Measurements from ENCODE around the gene PACSIN2. TPM values are rescaled to one million over a fixed set of nuclear protein-coding genes. Genes with fewer than 3 reads are reported as not detected.

PACSIN2 gene
- total RNA-seq, 2 experiments from 2014 or later = 33.5 to 35.7 TPM

- Mint-ChIP-seq H3K4me1 (ENCODE audit: low read depth) (peaks cover 32% of the 10 kb centered on the region), H3K9me3 (no peaks in the 10 kb centered on the region), H3K4me3 (no peak overlapping the region), H3K27me3 (no peaks in the 10 kb centered on the region), H3K27ac (no peak overlapping the region), H3K36me3 (ENCODE audit: low read depth) (no peaks in the 10 kb centered on the region)
- TF ChIP-seq CTCF (IDR thresholded peaks at IDR 0.05) = no peak
- DNase-seq (no peak), ATAC-seq (no peak)
- ChIA-PET CTCF (no interaction called here), POLR2A (no interaction called here)
- intact Hi-C loops (cut with micrococcal nuclease) = no loop called here
These were observed 3.9 kb downstream of the PACSIN2 start for GRCh38 chr22:43011079-43011478.

- TF ChIP-seq CTCF (IDR thresholded peaks at IDR 0.05) = no peak
- intact Hi-C loops (cut with micrococcal nuclease) = no loop called here
- H3K27me3 Mint-ChIP-seq = no peaks in the 10 kb centered on the region
- H3K36me3 Mint-ChIP-seq (ENCODE audit: low read depth) = no peaks in the 10 kb centered on the region
- DNase-seq (no peak), ATAC-seq (no peak)
- no peaks in the 10 kb centered on the region for H3K9me3 Mint-ChIP-seq
- POLR2A ChIA-PET = no interaction called here
- no peak overlapping the region for H3K27ac Mint-ChIP-seq
- CTCF ChIA-PET = no interaction called here
- no peak overlapping the region for H3K4me3 Mint-ChIP-seq
- H3K4me1 Mint-ChIP-seq (ENCODE audit: low read depth) = peaks cover 39% of the 10 kb centered on the region
These were observed 5.5 kb downstream of the PACSIN2 start for GRCh38 chr22:43009444-43009843.

- intact Hi-C loops (cut with micrococcal nuclease) = no loop called here
- no peak overlapping the region for H3K27ac Mint-ChIP-seq
- ATAC-seq = no peak
- peaks cover 43% of the 10 kb centered on the region for H3K4me1 Mint-ChIP-seq (ENCODE audit: low read depth)
- CTCF ChIA-PET = interaction anchor here (1.6 kb wide), 1 partner anchor 18 kb away, joined by 3 read pairs; no protein-coding TSS in a partner anchor
- no peaks in the 10 kb centered on the region for H3K27me3 Mint-ChIP-seq
- no peak overlapping the region for H3K4me3 Mint-ChIP-seq
- no peak for DNase-seq
- H3K9me3 Mint-ChIP-seq = no peaks in the 10 kb centered on the region
- no peak for TF ChIP-seq CTCF (IDR thresholded peaks at IDR 0.05)
- POLR2A ChIA-PET = no interaction called here
- H3K36me3 Mint-ChIP-seq (ENCODE audit: low read depth) = no peaks in the 10 kb centered on the region
These were observed 6.0 kb downstream of the PACSIN2 start for GRCh38 chr22:43008921-43009320.

GRCh38 chr22:43008509-43008908 lies 6.4 kb downstream of the PACSIN2 start:
- Mint-ChIP-seq H3K4me1 (ENCODE audit: low read depth) (peaks cover 43% of the 10 kb centered on the region), H3K27me3 (no peaks in the 10 kb centered on the region), H3K9me3 (no peaks in the 10 kb centered on the region), H3K4me3 (no peak overlapping the region), H3K27ac (no peak overlapping the region), H3K36me3 (ENCODE audit: low read depth) (peaks cover 3% of the 10 kb centered on the region)
- CTCF ChIA-PET = interaction anchor here (1.6 kb wide), 1 partner anchor 18 kb away, joined by 3 read pairs; no protein-coding TSS in a partner anchor
- POLR2A ChIA-PET = no interaction called here
- no peak for TF ChIP-seq CTCF (IDR thresholded peaks at IDR 0.05)
- ATAC-seq (no peak), DNase-seq (no peak)
- intact Hi-C loops (cut with micrococcal nuclease) = no loop called here

GRCh38 chr22:43007519-43008102 lies 7.3 kb downstream of the PACSIN2 start:
- H3K36me3 Mint-ChIP-seq (ENCODE audit: low read depth) = peaks cover 3% of the 10 kb centered on the region
- peak; percentile 50 for DNase-seq
- POLR2A ChIA-PET = no interaction called here
- H3K4me3 Mint-ChIP-seq = no peak overlapping the region
- H3K27ac Mint-ChIP-seq = no peak overlapping the region
- CTCF ChIA-PET = interaction anchor here (1.6 kb wide), 1 partner anchor 17 kb away, joined by 3 read pairs; no protein-coding TSS in a partner anchor
- intact Hi-C loops (cut with micrococcal nuclease) = no loop called here
- no peak for TF ChIP-seq CTCF (IDR thresholded peaks at IDR 0.05)
- no peaks in the 10 kb centered on the region for H3K9me3 Mint-ChIP-seq
- ATAC-seq = peak; percentile 76
- H3K4me1 Mint-ChIP-seq (ENCODE audit: low read depth) = peaks cover 45% of the 10 kb centered on the region
- no peaks in the 10 kb centered on the region for H3K27me3 Mint-ChIP-seq
